Gastrocnemius medialis (tissue), 4 donors: ENCODE results near the gene CRAMP1. TPM values are rescaled to one million over a fixed set of nuclear protein-coding genes. Genes with fewer than 3 reads are reported as not detected.

ENCODE experiments used
- ATAC-seq, 2 donors: fragments of 150-250 bp; one replicate each; pipeline ENCODE4 v1.9.1; 2016
- DNase-seq, 2 donors: peaks; one replicate each; pipeline ENCODE4 v3.0.0-alpha.2; 2019
- H3K27ac ChIP-seq, 4 donors: fragments of 200-600 bp; sonication (generic); 1 replicate in 1 of 4; 2 replicates in 3 of 4; pipeline ENCODE4 v1.5.1; 2016 to 2018; ENCODE audit warnings: mild to moderate bottlenecking in 2 of 4, moderate library complexity in 1 of 4
- H3K27me3 ChIP-seq, 3 donors: fragments of 200-600 bp; sonication (generic) in 2 of 3; 1 replicate in 1 of 3; 2 replicates in 2 of 3; pipeline versions ENCODE4 v1.5.1 to v1.6.0; 2016 to 2019; ENCODE audit warnings: mild to moderate bottlenecking in 1 of 3, moderate library complexity in 1 of 3
- H3K36me3 ChIP-seq, 2 donors: fragments of 200-600 bp; sonication (generic) in 1 of 2; one replicate each; pipeline ENCODE4 v1.5.1; 2017 to 2018
- H3K4me1 ChIP-seq, 2 donors: fragments of 200-600 bp; sonication (generic) in 1 of 2; one replicate each; pipeline ENCODE4 v1.5.1; 2016 to 2017; ENCODE audit warnings: mild to moderate bottlenecking in 2 of 2
- H3K4me3 ChIP-seq, 4 donors: fragments of 200-600 bp; sonication (generic) in 3 of 4; 1 replicate in 1 of 4; 2 replicates in 3 of 4; pipeline ENCODE4 v1.5.1; 2016 to 2019; ENCODE audit warnings: mild to moderate bottlenecking in 2 of 4
- H3K9me3 ChIP-seq, 3 donors: fragments of 200-600 bp; sonication (generic) in 2 of 3; 1 replicate in 1 of 3; 2 replicates in 2 of 3; pipeline ENCODE4 v1.5.1; 2016 to 2019
- POLR2A ChIP-seq, 2 donors: fragments of 450-650 bp; IDR thresholded peaks; one replicate each; pipeline ENCODE4 v1.6.1; 2017; ENCODE audit warnings: antibody characterized with exemption in 2 of 2, mild to moderate bottlenecking in 2 of 2, moderate library complexity in 2 of 2
- in situ Hi-C, 4 donors: fragments of 200-750 bp; cut with MboI; loops; one replicate each; pipeline versions ENCODE4 v1.15.0 to v1.8.0; 2017; ENCODE audit warnings: low sequenced_read_pairs in 4 of 4
- intact Hi-C: fragments of 100-400 bp; cut with DNase I; formaldehyde crosslinking; loops from one replicate; pipeline ENCODE4 v1.15.1; 2023; ENCODE audit warnings: low total_unique reads
- total RNA-seq, 4 donors: library from RNA; depleted of rRNA; stranded (reverse); fragments of >200 nt; gene quantifications; one replicate each; pipeline versions ENCODE4 v1.1.0 to v1.2.3, GENCODE V29; 2016
- TF ChIP-seq, protein P1 (sequence below), 5 experiments: fragments of 450-650 bp in 3 of 5; fragments of 200-600 bp in 2 of 5; sonication (generic) in 2 of 5; IDR thresholded peaks in 4 of 5; conservative IDR thresholded peaks in 1 of 5; 1 replicate in 4 of 5; 2 replicates in 1 of 5; pipeline ENCODE4 v1.5.1; 2016 to 2019; ENCODE audit warnings: antibody characterized with exemption in 5 of 5, mild to moderate bottlenecking in 3 of 5, moderate library complexity in 3 of 5

The CRAMP1 gene
- total RNA-seq, 4 donors from 2014 or later: 7.0 to 10.7 (median 8.7) TPM

DNA sequence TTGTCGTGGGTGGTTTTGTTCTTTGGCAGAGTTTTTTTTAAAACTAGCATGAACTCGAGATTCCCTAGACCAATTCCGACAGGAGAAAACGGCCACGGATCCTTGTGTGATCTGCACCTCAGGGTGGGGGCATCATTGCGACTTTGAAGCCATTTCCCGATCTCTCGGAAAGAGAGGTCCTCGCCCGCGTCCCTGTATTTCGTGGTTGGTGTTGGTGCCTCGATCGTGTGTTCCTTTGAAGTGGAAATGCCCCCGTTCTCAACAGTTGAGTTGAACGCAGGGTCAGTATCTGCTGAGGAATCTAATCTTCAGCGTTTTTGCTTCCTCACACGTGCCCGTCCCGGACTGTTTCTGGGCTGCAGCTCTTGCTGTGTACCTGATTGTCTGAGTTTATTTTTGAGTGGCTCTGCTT lies 1.1 kb downstream of the CRAMP1 start:
- H3K36me3 ChIP-seq: peaks cover 0 to 10% of the 10 kb centered on the region in 2 donors
- intact Hi-C loops: loop anchor here (2.0 to 10.0 kb wide), 6 partner anchors 121 to 1529 kb away; partner anchors contain the start of genes CLCN7, GFER, NOXO1 and NUBP2
- H3K4me1 ChIP-seq: peaks cover 36 to 40% of the 10 kb centered on the region in 2 donors
- no peak for TF ChIP-seq POLR2A (IDR thresholded peaks at IDR 0.05)
- TF ChIP-seq, protein P1, sequence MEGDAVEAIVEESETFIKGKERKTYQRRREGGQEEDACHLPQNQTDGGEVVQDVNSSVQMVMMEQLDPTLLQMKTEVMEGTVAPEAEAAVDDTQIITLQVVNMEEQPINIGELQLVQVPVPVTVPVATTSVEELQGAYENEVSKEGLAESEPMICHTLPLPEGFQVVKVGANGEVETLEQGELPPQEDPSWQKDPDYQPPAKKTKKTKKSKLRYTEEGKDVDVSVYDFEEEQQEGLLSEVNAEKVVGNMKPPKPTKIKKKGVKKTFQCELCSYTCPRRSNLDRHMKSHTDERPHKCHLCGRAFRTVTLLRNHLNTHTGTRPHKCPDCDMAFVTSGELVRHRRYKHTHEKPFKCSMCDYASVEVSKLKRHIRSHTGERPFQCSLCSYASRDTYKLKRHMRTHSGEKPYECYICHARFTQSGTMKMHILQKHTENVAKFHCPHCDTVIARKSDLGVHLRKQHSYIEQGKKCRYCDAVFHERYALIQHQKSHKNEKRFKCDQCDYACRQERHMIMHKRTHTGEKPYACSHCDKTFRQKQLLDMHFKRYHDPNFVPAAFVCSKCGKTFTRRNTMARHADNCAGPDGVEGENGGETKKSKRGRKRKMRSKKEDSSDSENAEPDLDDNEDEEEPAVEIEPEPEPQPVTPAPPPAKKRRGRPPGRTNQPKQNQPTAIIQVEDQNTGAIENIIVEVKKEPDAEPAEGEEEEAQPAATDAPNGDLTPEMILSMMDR (IDR thresholded peaks at IDR 0.05 in 4 of 5, conservative IDR thresholded peaks at IDR 0.05 in 1 of 5): no peak
- no peaks in the 10 kb centered on the region for H3K9me3 ChIP-seq
- in situ Hi-C loops: no loop called here
- H3K4me3 ChIP-seq: peak overlapping the region; percentile 70 to 89 (median 78)
- DNase-seq: no peak
- H3K27ac ChIP-seq: peak overlapping the region; percentile 68 to 89 (median 86)
- ATAC-seq: no peak
- no peaks in the 10 kb centered on the region for H3K27me3 ChIP-seq

DNA sequence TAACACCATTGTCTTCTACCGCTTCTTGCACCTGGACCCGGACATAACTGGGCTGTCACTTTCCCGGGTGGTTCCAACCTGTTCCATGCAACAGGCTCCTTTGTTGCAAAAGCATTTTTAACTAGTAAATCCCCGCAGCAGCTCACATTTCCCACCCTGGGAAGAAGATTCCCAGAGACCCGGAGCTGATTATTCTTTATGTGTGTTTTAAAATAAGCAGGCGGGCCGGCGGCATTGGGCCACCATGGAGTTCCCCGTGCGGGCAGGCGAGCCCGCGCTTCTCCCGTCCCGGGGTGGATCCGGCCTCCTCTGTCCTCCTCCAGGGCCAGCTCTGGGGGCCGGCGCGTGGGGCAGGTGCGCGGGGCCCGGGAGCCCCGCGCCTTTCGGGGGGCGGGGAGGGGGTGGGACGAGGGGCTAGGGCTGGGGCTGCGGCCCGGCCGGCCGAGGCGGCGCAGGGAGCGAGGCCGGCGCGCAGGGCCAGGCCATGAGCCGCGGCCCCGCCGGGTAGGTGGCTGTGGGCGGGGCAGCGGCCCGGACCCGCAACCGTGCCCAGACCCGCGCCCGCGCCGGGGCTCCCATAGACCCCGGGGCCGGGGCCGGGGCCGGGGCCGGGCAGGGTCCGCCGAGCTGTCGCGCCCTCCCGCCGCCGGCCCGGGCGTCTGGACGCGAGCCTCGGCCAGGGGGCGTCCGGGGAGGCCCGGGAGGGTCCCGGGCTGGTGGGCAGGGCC lies 1.7 kb downstream of the CRAMP1 start:
- H3K4me3 ChIP-seq: peak overlapping the region; percentile 70 to 89 (median 78)
- intact Hi-C loops (loop anchor here (2.0 to 10.0 kb wide), 6 partner anchors 122 to 1528 kb away; partner anchors contain the start of genes CLCN7, GFER, NOXO1 and NUBP2), in situ Hi-C loops (no loop called here)
- peaks cover 0 to 10% of the 10 kb centered on the region in 2 donors for H3K36me3 ChIP-seq
- no peaks in the 10 kb centered on the region for H3K27me3 ChIP-seq
- no peak for DNase-seq
- TF ChIP-seq, protein P1 (IDR thresholded peaks at IDR 0.05 in 4 of 5, conservative IDR thresholded peaks at IDR 0.05 in 1 of 5): no peak
- TF ChIP-seq POLR2A (IDR thresholded peaks at IDR 0.05): no peak
- no peaks in the 10 kb centered on the region for H3K9me3 ChIP-seq
- peaks cover 36 to 40% of the 10 kb centered on the region in 2 donors for H3K4me1 ChIP-seq
- no peak for ATAC-seq
- peak overlapping the region; percentile 68 to 89 (median 86) for H3K27ac ChIP-seq

DNA sequence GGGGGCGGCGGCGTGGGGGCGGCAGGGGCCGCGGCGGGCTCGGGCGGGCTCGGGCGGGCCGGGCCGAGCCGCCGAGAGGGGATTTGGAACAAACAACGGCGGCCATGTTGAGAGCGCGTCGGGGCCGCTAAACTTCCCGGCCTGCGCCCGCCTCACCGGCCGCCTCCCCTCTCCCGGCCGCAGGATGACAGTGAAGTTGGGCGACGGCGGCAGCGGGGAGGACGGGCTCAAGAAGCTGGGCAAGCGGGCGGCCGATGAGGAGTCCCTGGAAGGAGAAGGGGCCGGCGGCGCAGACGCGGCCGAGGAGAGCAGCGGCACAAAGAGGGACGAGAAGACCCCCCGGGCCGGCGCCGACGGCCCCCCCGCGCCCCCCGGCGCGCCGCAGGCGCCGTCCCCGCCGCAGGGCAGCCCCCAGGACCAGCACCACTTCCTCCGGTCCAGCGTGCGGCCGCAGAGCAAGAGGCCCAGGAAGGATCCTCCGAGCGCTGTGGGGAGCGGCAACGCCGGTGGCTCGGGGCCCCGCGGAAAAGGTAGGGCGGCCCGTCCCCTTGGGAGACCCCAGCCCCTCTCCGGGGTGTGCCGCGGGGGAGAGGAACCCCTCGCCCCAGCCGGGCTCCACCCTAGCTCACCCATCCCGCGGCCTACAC lies 2.4 kb downstream of the CRAMP1 start:
- Histone ChIP-seq H3K27ac (peak overlapping the region; percentile 64 to 76 (median 68)), H3K36me3 (peaks cover 0 to 10% of the 10 kb centered on the region in 2 donors), H3K27me3 (no peaks in the 10 kb centered on the region), H3K4me3 (peak overlapping the region; percentile 61 to 70 (median 62)), H3K9me3 (no peaks in the 10 kb centered on the region), H3K4me1 (peaks cover 36 to 40% of the 10 kb centered on the region in 2 donors)
- no peak for ATAC-seq
- TF ChIP-seq, protein P1 (IDR thresholded peaks at IDR 0.05 in 4 of 5, conservative IDR thresholded peaks at IDR 0.05 in 1 of 5): no peak
- no peak for TF ChIP-seq POLR2A (IDR thresholded peaks at IDR 0.05)
- intact Hi-C loops: loop anchor here (5.0 to 10.0 kb wide), 5 partner anchors 122 to 1528 kb away; partner anchors contain the start of genes CLCN7, GFER, NOXO1 and NUBP2
- DNase-seq: no peak
- in situ Hi-C loops: no loop called here

DNA sequence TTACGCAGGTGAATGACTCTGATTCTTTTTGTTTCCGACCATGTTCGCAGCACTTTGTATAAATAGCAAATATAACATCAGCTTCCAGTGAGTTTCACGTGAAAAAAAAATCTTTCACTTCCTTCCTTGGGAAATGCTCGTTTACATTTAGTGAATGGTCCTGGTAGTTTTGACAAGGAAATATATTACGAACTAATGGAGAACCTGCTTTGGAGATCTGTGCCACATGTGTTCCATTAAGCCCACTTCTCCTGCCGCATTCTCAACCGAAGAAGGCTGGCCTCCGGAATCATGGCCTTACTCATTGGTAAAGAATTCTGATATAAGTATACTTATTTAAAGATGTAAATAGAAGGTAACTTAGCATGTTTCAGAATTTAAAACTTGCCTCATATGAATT lies 3.6 kb downstream of the CRAMP1 start:
- Histone ChIP-seq H3K9me3 (no peaks in the 10 kb centered on the region), H3K27ac (no peak overlapping the region)
- in situ Hi-C loops: no loop called here

More for the DNA sequence above, 3.6 kb downstream of the CRAMP1 start:
- intact Hi-C loops: loop anchor here (10.0 kb wide), 1 partner anchor 369 kb away; the partner anchor contains the start of genes GFER, NOXO1 and SYNGR3
- TF ChIP-seq, protein P1 (IDR thresholded peaks at IDR 0.05 in 4 of 5, conservative IDR thresholded peaks at IDR 0.05 in 1 of 5): no peak
- TF ChIP-seq POLR2A (IDR thresholded peaks at IDR 0.05): no peak
- H3K4me1 ChIP-seq: peaks cover 30 to 33% of the 10 kb centered on the region in 2 donors
- ATAC-seq (no peak), DNase-seq (no peak)
- H3K4me3 ChIP-seq: peak overlapping the region in 1 of 4 donors; percentile 64
- no peaks in the 10 kb centered on the region for H3K27me3 ChIP-seq
- H3K36me3 ChIP-seq: peaks cover 0 to 18% of the 10 kb centered on the region in 2 donors
